ENCODE measurements around the gene ZNF316.

GRCh38 chr7:6614953-6615722, 22.0 kb upstream of the ZNF316 start, which contains the start of gene ZNF853:
- TF ChIP-seq CTCF (IDR thresholded peaks at IDR 0.05 in 8 of 11, conservative IDR thresholded peaks at IDR 0.05 in 3 of 11) (peak in 1 of 11 experiments; percentile 10), POLR2A (IDR thresholded peaks at IDR 0.05) (no peak), POLR2AphosphoS5 (IDR thresholded peaks at IDR 0.05) (peak in 1 of 3 donors; percentile 20)

All from spleen (tissue), 7 donors.